PC-9 (cell line): ENCODE data around the gene DNM3.

Experiments
- EZH2 ChIP-seq: fragments of 200-600 bp; sonication (generic); IDR thresholded peaks from 2 replicates; pipeline ENCODE4 v1.8.0; 2017; ENCODE audit warnings: antibody characterized with exemption, low read depth
- TF ChIP-seq, protein P1 (sequence below): fragments of 200-600 bp; sonication (generic); conservative IDR thresholded peaks from 2 replicates; pipeline ENCODE4 v1.6.1; 2017; ENCODE audit warnings: mixed run types, antibody characterized with exemption, mild to moderate bottlenecking, moderate library complexity

- TF ChIP-seq, protein P1, sequence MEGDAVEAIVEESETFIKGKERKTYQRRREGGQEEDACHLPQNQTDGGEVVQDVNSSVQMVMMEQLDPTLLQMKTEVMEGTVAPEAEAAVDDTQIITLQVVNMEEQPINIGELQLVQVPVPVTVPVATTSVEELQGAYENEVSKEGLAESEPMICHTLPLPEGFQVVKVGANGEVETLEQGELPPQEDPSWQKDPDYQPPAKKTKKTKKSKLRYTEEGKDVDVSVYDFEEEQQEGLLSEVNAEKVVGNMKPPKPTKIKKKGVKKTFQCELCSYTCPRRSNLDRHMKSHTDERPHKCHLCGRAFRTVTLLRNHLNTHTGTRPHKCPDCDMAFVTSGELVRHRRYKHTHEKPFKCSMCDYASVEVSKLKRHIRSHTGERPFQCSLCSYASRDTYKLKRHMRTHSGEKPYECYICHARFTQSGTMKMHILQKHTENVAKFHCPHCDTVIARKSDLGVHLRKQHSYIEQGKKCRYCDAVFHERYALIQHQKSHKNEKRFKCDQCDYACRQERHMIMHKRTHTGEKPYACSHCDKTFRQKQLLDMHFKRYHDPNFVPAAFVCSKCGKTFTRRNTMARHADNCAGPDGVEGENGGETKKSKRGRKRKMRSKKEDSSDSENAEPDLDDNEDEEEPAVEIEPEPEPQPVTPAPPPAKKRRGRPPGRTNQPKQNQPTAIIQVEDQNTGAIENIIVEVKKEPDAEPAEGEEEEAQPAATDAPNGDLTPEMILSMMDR: no peak
- no peak for TF ChIP-seq EZH2
These were observed 298.8 kb downstream of the DNM3 start for GRCh38 chr1:172140072-172140471.
